ENCODE results near the gene KANSL1. TPM values are rescaled to one million over a fixed set of nuclear protein-coding genes. Genes with fewer than 3 reads are reported as not detected.
"Not testable (repeated sequence)": the region's sequence is repeated elsewhere in the genome, so short reads cannot be mapped to it uniquely, and the experiment has no call there.

Gene KANSL1
- total RNA-seq, 1 donor from 2014 or later: 106 TPM

GRCh38 chr17:46117850-46118696, 75.2 kb downstream of the KANSL1 start:
- DNase-seq (ENCODE audit: low read depth) (no peak), FAIRE-seq (no peak)
- Histone ChIP-seq H3K4me3 (ENCODE audit: low read depth, low read length) (no peak overlapping the region), H3K27me3 (ENCODE audit: control insufficient read depth, insufficient read depth, low read length) (no peaks in the 10 kb centered on the region), H3K36me3 (ENCODE audit: control insufficient read depth, insufficient read depth, low read length) (no peaks in the 10 kb centered on the region)
- no peak for TF ChIP-seq CTCF (IDR thresholded peaks at IDR 0.05; ENCODE audit: insufficient read depth, low read length, severe bottlenecking)

GRCh38 chr17:46117117-46117516, 76.1 kb downstream of the KANSL1 start:
- H3K36me3 ChIP-seq (ENCODE audit: control insufficient read depth, insufficient read depth, low read length): no peaks in the 10 kb centered on the region
- H3K27me3 ChIP-seq (ENCODE audit: control insufficient read depth, insufficient read depth, low read length): no peaks in the 10 kb centered on the region
- H3K4me3 ChIP-seq (ENCODE audit: low read depth, low read length): no peak overlapping the region
- no peak for TF ChIP-seq CTCF (IDR thresholded peaks at IDR 0.05; ENCODE audit: insufficient read depth, low read length, severe bottlenecking)
- FAIRE-seq: no peak
- no peak for DNase-seq (ENCODE audit: low read depth)

- no peak for FAIRE-seq
- Histone ChIP-seq H3K4me3 (ENCODE audit: low read depth, low read length) (no peak overlapping the region), H3K27me3 (ENCODE audit: control insufficient read depth, insufficient read depth, low read length) (no peaks in the 10 kb centered on the region), H3K36me3 (ENCODE audit: control insufficient read depth, insufficient read depth, low read length) (no peaks in the 10 kb centered on the region)
- TF ChIP-seq CTCF (IDR thresholded peaks at IDR 0.05; ENCODE audit: insufficient read depth, low read length, severe bottlenecking): no peak
- no peak for DNase-seq (ENCODE audit: low read depth)
These were observed 77.5 kb downstream of the KANSL1 start for GRCh38 chr17:46115699-46116098.

GRCh38 chr17:46111236-46111635, 82.0 kb downstream of the KANSL1 start:
- not testable (repeated sequence) for DNase-seq (ENCODE audit: low read depth); H3K27me3 ChIP-seq (ENCODE audit: control insufficient read depth, insufficient read depth, low read length); H3K4me3 ChIP-seq (ENCODE audit: low read depth, low read length); FAIRE-seq; H3K36me3 ChIP-seq (ENCODE audit: control insufficient read depth, insufficient read depth, low read length)

GRCh38 chr17:46110219-46110618, 83.0 kb downstream of the KANSL1 start:
- Histone ChIP-seq H3K4me3 (ENCODE audit: low read depth, low read length) (no peak overlapping the region), H3K27me3 (ENCODE audit: control insufficient read depth, insufficient read depth, low read length) (no peaks in the 10 kb centered on the region), H3K36me3 (ENCODE audit: control insufficient read depth, insufficient read depth, low read length) (no peaks in the 10 kb centered on the region)
- TF ChIP-seq CTCF (IDR thresholded peaks at IDR 0.05; ENCODE audit: insufficient read depth, low read length, severe bottlenecking): no peak
- DNase-seq (ENCODE audit: low read depth): no peak
- FAIRE-seq: no peak

- FAIRE-seq (no peak), DNase-seq (ENCODE audit: low read depth) (no peak)
- Histone ChIP-seq H3K36me3 (ENCODE audit: control insufficient read depth, insufficient read depth, low read length) (no peaks in the 10 kb centered on the region), H3K4me3 (ENCODE audit: low read depth, low read length) (no peak overlapping the region), H3K27me3 (ENCODE audit: control insufficient read depth, insufficient read depth, low read length) (no peaks in the 10 kb centered on the region)
- no peak for TF ChIP-seq CTCF (IDR thresholded peaks at IDR 0.05; ENCODE audit: insufficient read depth, low read length, severe bottlenecking)
These were observed 83.5 kb downstream of the KANSL1 start for GRCh38 chr17:46109603-46110189.
